Colonic mucosa (tissue), 4 donors: ENCODE data around the gene RPL36A. TPM values are rescaled to one million over a fixed set of nuclear protein-coding genes. Genes with fewer than 3 reads are reported as not detected.

Source experiments
- DNase-seq: peaks from one replicate; pipeline ENCODE4 v3.0.0-alpha.2; 2020
- H3K27ac ChIP-seq: fragments of 200-600 bp; one replicate; pipeline ENCODE4 v1.8.0; 2021
- H3K27me3 ChIP-seq: fragments of 200-600 bp; one replicate; pipeline ENCODE4 v1.8.0; 2021
- H3K36me3 ChIP-seq: fragments of 200-600 bp; one replicate; pipeline ENCODE4 v1.8.0; 2021
- H3K4me1 ChIP-seq: fragments of 200-600 bp; one replicate; pipeline ENCODE4 v1.8.0; 2021; ENCODE audit warnings: mild to moderate bottlenecking
- H3K4me3 ChIP-seq: fragments of 200-600 bp; one replicate; pipeline ENCODE4 v1.8.0; 2021
- H3K9ac ChIP-seq, 2 donors: one replicate each; pipeline ENCODE4 v1.7.0; 2013; ENCODE audit warnings: control low read depth in 2 of 2, low read depth in 2 of 2, low read length in 2 of 2
- H3K9me3 ChIP-seq: fragments of 200-600 bp; one replicate; pipeline ENCODE4 v1.8.0; 2021
- CTCF ChIP-seq: fragments of 200-600 bp; IDR thresholded peaks from one replicate; pipeline ENCODE4 v1.8.0; 2022; ENCODE audit warnings: antibody characterized with exemption, mild to moderate bottlenecking
- intact Hi-C: fragments of 100-400 bp; cut with DNase I; formaldehyde crosslinking; loops from one replicate; pipeline ENCODE4 v1.14.1; 2022
- total RNA-seq, 2 donors: library from RNA; stranded (reverse); fragmentation: NEBNext Ultra II Directional in 1 of 2; extraction: Animal tissue kit (Norgen Biotek cat#: 25700) in 1 of 2; gene quantifications; one replicate each; pipeline ENCODE4 v1.2.1, GENCODE V29; 2021
- donor health status: healthy.
- donor health status: DM: no; HTN: no; CAD: no.
- donor health status: DM: no; HTN: no; CAD: no.

Gene RPL36A
- total RNA-seq, 2 donors from 2014 or later: 132 to 184 TPM

GRCh38 chrX:101394372-101394771, 3.6 kb downstream of the RPL36A start:
- Histone ChIP-seq H3K4me3 (no peak overlapping the region), H3K27me3 (no peaks in the 10 kb centered on the region), H3K9ac (no peak overlapping the region), H3K27ac (no peak overlapping the region), H3K4me1 (no peaks in the 10 kb centered on the region), H3K9me3 (no peaks in the 10 kb centered on the region), H3K36me3 (no peaks in the 10 kb centered on the region)
- intact Hi-C loops: no loop called here
- DNase-seq: no peak
- no peak for TF ChIP-seq CTCF

- no peak overlapping the region for H3K27ac ChIP-seq
- H3K9me3 ChIP-seq: no peaks in the 10 kb centered on the region
- no peak for DNase-seq
- H3K9ac ChIP-seq: no peak overlapping the region
- TF ChIP-seq CTCF: no peak
- no peaks in the 10 kb centered on the region for H3K27me3 ChIP-seq
- no peaks in the 10 kb centered on the region for H3K4me1 ChIP-seq
- no peak overlapping the region for H3K4me3 ChIP-seq
- intact Hi-C loops: no loop called here
- H3K36me3 ChIP-seq: no peaks in the 10 kb centered on the region
Observed at GRCh38 chrX:101395789-101396188, 5.0 kb downstream of the RPL36A start.

- Histone ChIP-seq H3K27ac (no peak overlapping the region), H3K36me3 (no peaks in the 10 kb centered on the region), H3K4me1 (no peaks in the 10 kb centered on the region), H3K27me3 (no peaks in the 10 kb centered on the region), H3K4me3 (no peak overlapping the region), H3K9me3 (no peaks in the 10 kb centered on the region), H3K9ac (no peak overlapping the region)
- TF ChIP-seq CTCF: no peak
- no peak for DNase-seq
- intact Hi-C loops: no loop called here
Observed at GRCh38 chrX:101397779-101398178, 7.0 kb downstream of the RPL36A start.

GRCh38 chrX:101398694-101399093, 7.9 kb downstream of the RPL36A start:
- no peak for TF ChIP-seq CTCF
- Histone ChIP-seq H3K27me3 (no peaks in the 10 kb centered on the region), H3K36me3 (no peaks in the 10 kb centered on the region), H3K4me1 (no peaks in the 10 kb centered on the region), H3K9me3 (no peaks in the 10 kb centered on the region), H3K27ac (no peak overlapping the region), H3K9ac (no peak overlapping the region), H3K4me3 (no peak overlapping the region)
- DNase-seq: no peak
- intact Hi-C loops: no loop called here

GRCh38 chrX:101399825-101400224, 9.0 kb downstream of the RPL36A start:
- intact Hi-C loops: no loop called here
- H3K9ac ChIP-seq: no peak overlapping the region

More at GRCh38 chrX:101399825-101400224, 9.0 kb downstream of the RPL36A start:
- H3K9me3 ChIP-seq: no peaks in the 10 kb centered on the region
- H3K27me3 ChIP-seq: no peaks in the 10 kb centered on the region
- H3K27ac ChIP-seq: no peak overlapping the region
- TF ChIP-seq CTCF: no peak
- no peak overlapping the region for H3K4me3 ChIP-seq
- H3K4me1 ChIP-seq: no peaks in the 10 kb centered on the region
- H3K36me3 ChIP-seq: no peaks in the 10 kb centered on the region
- no peak for DNase-seq
